SKM-1 treated with dmso at 0.1 percent for 144 hours (cell line): ENCODE results near the gene BCAS1.

Experiments used
- DNase-seq: peaks from one replicate; lab custom pipeline; 2025; ENCODE audit not compliant: unreplicated experiment; lab: John Stamatoyannopoulos, UW

Gene BCAS1

GRCh38 chr20:54051068-54051467, 19.3 kb downstream of the BCAS1 start:
- DNase-seq: no peak

- no peak for DNase-seq
Measured at GRCh38 chr20:54048891-54049545, 21.4 kb downstream of the BCAS1 start.

DNA sequence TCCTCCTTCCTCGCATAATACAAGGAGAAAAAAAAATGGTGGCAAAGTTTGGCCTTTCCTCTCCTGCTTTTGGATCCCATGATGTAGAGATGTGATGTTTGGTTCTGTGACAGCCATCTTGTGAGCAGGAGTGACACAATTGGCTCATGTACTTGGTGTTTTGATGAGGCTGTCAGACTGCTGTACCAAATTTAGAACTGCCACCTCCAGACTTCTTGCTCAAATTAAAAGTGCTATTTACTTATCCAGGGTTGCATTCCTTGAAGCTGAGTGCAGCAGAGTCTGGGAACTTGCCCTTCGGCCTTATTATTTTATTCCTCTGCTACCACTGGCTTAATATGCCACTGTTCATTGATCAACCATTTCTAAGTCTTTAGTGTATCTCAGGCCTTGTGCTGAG, 21.9 kb downstream of the BCAS1 start:
- DNase-seq: no peak

GRCh38 chr20:54047720-54048119, 22.7 kb downstream of the BCAS1 start:
- DNase-seq: no peak

DNA sequence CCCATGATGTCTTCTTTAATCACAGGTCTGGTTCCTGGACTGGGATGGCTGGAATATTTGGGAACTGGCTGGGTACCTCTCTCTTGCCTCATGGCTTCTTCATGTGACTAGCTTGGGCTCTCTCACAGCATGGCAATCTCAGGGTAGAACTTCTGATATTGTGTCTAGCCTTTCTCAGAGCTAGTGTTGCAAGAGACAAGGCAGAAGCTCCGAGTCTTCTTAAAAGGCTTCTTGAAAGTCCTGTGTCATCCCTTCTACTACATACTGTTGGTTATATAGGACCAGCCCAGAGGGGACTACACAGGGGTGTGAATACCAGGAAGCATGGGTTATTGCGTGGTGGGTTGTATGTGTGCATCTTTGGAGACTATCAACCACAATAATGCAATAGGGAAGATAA, 23.3 kb downstream of the BCAS1 start:
- DNase-seq: no peak

- no peak for DNase-seq
Measured at GRCh38 chr20:54044156-54044555, 26.2 kb downstream of the BCAS1 start.

DNA sequence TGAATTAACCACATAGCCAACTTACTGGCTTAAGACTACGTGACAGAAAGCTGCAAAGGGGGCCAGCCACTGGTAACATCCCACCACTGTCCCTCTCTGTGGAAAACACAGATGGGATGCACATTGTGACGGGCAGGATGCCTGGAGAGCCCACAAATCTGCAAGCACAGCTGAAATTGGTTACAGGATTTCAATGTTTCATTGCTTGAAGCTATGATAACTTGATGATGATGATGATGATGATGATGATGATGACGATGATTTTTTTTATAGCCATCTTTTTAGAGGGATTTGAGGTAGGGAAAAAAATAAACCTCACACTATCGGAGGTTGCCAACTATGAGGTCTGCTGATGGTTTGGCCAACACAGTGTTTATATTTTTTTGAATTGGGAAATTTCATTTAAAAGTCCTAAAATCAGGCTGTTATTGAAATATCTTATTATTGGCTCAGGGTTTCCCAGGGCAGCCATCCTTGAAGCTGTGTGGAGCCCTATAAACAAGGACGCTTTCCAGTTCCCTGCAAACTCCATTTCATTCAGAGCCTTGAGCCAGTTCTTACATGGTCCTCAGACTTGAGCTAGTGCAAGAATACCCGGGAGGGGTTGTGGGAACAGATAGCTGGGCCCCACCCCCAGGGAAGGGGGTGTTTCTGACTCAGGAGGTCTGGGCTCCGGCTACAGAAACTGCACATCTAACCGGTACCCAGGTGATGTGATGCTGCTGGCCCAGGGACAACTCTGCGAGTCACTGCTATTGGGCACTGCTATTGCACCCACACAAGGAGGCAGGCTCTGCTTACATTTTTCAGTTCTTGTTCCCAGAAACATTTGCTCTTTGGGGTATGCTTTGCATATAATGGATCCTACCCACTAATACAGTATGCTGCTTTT, 27.1 kb downstream of the BCAS1 start:
- DNase-seq: no peak

DNA sequence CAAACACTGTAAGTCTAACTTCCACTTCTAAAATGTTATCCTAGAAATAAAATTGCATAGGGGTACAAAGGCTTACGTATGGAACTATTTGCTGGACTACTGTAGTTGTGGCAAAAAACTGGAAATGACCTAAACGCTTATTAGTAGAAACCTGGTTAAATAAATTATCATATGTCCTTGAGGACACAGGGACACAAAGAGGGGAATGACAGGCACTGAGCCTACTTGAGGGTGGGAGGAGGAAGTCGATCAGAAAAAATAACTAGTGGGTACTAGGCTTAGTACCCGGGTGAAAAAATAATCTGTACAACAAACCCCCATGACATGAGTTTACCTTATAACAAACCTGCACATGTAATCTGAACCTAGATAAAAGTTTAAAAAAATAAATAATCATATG, 28.4 kb downstream of the BCAS1 start:
- no peak for DNase-seq

DNA sequence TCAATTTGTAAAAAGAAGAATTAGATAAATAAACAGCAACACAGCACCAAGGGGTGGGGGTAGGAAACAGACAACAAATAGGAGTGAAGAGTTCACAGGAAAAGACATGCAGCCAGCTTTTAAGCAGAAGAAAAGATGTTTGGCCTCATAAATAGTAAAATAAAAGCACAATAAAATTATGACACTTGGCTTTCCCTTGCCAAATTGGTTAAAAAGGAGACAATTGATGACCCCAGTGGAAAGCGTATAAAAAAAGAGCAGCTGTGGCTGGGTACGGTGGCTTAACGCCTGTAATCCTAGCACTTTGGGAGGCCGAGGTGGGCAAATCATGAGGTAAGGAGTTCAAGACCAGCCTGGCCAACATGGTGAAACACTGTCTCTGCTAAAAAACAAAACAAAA, 29.1 kb downstream of the BCAS1 start:
- DNase-seq: no peak

DNA sequence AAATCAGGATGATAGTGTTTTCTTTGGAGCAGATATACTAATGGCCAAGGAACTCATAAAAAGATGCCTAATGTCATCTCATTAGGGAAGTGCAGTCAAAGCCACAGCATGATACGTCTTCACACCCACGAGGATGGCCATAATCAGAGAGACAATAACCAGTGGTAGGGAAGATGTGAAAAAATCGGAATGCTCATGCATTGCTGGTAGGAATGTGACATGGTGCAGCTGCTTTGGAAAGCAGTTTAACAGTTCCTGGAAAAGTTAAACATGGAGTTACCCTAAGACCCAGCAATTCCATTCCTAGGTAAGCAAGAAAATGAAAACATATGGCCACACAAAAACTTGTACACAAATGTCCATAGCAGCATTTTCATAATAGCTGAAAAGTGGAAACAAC, 29.9 kb downstream of the BCAS1 start:
- no peak for DNase-seq

DNA sequence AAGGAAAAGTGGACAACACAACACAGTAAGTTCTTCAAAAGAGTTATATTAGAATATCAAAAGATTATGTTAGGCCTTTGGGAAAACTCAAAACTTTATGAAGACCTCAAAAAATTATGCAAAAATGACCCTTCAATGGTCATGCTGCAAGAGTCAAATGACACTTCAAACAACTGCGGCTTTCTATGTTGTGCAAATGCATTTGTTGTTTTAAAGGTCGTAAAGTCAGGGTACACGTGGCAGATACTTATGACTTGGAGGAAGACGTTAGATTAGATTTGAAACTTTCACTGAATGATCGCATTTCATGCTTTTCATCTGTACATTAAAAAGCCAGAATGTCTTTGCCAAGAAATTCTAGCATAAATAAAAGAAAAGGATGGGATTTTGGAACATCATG, 31.4 kb downstream of the BCAS1 start:
- DNase-seq: no peak

DNA sequence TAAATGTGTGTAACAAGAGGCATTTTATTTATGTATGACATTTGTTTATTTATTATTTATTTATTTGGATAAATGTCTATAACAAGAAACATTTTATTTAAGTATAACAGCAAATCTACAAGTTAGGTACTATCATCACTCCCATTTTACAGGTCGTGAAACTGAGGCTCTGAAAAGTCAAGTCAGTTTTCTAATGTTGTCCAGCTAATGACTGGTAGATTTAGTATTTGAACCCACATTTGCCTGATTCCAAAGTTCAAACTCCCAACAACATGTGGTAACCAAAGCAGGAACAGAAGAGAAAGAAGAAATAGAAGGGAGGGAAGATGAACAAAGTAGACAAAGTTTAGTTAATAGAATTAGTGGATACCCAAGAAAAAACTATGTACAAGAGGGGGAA, 32.9 kb downstream of the BCAS1 start:
- no peak for DNase-seq

DNA sequence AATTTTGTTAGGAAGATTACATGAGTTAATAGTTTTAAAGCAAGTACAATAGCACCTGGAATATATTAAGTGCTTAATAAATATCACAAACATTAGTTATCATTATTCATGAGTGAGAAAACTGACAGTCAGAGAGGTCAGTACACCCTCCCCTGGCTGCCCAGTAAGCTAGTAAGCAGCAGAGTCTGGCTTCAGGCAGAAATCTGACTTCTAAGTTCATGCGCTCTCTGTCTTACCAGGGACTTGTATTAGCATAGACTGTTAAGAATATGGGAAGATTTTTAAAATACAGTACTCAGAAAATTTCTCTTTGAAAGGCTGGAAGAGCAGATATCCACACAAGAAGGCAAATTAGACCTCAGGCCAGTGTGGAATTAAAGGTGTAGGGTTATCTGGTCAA, 40.8 kb downstream of the BCAS1 start:
- DNase-seq: no peak

DNA sequence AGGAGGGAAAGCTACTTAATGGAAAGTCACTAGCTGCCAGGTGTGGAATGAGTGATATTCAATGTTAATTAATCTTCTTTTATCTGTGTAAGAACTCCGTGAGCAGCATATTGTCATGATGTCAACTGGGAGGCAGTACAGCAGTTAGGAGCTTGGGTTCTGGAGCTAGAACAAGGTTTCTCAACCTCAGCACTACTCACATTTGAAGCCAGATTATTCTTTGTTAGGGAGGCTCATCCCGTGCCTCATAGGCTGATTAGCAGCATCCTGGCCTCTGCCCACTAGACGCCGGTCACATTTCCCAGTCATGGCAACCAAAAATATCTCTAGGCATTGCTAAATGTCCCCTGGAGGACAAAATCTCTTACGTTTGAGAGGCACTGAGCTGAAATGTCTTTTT, 41.2 kb downstream of the BCAS1 start:
- no peak for DNase-seq

- no peak for DNase-seq
Measured at GRCh38 chr20:54028276-54029011, 42.0 kb downstream of the BCAS1 start.

GRCh38 chr20:54027704-54028103, 42.7 kb downstream of the BCAS1 start:
- no peak for DNase-seq

- DNase-seq: no peak
Measured at GRCh38 chr20:54026295-54027064, 43.9 kb downstream of the BCAS1 start.

GRCh38 chr20:54025251-54025771, 45.1 kb downstream of the BCAS1 start:
- no peak for DNase-seq

DNA sequence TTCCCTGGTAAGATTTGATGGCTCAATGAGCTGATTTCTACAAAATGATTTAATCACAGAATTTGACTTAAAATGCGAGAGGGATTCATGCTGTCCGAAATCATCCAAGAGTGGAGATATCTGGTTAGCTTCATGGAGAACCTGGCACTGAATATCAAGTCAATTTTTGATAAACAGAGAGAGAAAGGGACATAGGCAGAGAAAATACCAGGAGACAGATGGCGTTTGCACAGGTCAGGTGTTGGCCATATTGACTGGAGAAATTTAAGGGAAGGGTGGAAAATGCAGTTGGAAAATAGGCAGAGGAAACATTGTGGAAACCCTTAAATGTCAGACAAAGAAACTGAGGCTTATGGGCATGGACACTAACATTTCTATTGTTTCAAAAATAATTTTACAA, 47.0 kb downstream of the BCAS1 start:
- no peak for DNase-seq

DNA sequence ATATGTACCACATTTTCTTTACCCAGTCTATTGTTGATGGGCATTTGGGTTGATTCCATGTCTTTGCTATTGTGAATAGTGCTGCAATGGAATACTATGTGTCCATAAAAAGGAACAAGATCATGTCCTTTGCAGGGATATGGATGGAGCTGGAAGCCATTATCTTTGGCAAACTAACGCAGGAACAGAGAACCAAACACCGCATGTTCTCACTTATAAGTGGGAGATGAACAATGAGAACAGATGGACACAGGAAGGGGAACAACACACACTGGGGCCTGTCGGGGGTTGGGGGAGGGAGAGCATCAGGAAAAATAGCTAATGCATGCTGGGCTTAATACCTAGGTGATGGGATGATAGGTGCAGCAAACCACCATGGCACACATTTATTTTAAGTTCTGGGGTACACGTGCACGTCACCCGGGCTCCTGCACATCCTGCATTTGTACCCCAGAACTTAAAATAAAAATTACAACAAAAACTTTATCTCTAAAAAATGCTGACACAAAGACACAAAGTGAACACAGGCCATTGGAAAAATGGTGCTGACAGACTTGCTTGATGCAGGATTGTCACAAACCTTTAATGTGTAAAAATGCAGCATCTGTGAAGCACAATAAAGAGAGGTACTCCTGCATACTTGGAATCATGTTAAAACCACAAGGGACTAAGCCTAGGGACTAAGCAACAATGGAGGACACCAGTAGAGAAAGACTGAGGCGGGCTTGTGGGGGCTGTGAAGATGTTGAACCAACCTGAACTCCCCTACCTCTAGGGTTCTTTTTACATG, 48.8 kb downstream of the BCAS1 start:
- no peak for DNase-seq
